Stimulated activated CD8-positive, alpha-beta memory T cell treated with anti-CD3 and anti-CD28 coated beads, Interleukin-7, amount 100 ng/mL, for 4 hours (primary cell): ENCODE measurements around the gene NR3C2.
"Not testable (repeated sequence)": the region's sequence is repeated elsewhere in the genome, so short reads cannot be mapped to it uniquely, and the experiment has no call there.

ENCODE experiments used
- DNase-seq, 2 donors: peaks; one replicate each; pipeline ENCODE4 v3.0.0-alpha.2; 2020; ENCODE audit warnings: low read depth in 2 of 2

The NR3C2 gene

GRCh38 chr4:148112231-148112982 is 329.8 kb downstream of the NR3C2 start:
- DNase-seq: no peak

GRCh38 chr4:148110169-148110568 is 332.0 kb downstream of the NR3C2 start:
- no peak for DNase-seq

GRCh38 chr4:148109216-148109615 is 333.0 kb downstream of the NR3C2 start:
- no peak for DNase-seq

- DNase-seq: no peak
Measured at GRCh38 chr4:148108766-148109165, 333.4 kb downstream of the NR3C2 start.

- DNase-seq: no peak
Measured at GRCh38 chr4:148103597-148104355, 338.4 kb downstream of the NR3C2 start.

GRCh38 chr4:148101790-148102189 is 340.4 kb downstream of the NR3C2 start:
- no peak for DNase-seq

GRCh38 chr4:148101235-148101634 is 341.0 kb downstream of the NR3C2 start:
- DNase-seq: no peak

- no peak for DNase-seq
Measured at GRCh38 chr4:148097801-148098200, 344.4 kb downstream of the NR3C2 start.

GRCh38 chr4:148095346-148095923 is 346.8 kb downstream of the NR3C2 start:
- DNase-seq: no peak

- no peak for DNase-seq
Measured at GRCh38 chr4:148094149-148094548, 348.1 kb downstream of the NR3C2 start.

- no peak for DNase-seq
Measured at GRCh38 chr4:148093065-148093464, 349.1 kb downstream of the NR3C2 start.

GRCh38 chr4:148092316-148093014 is 349.7 kb downstream of the NR3C2 start:
- DNase-seq: no peak

GRCh38 chr4:148091896-148092295 is 350.3 kb downstream of the NR3C2 start:
- no peak for DNase-seq

GRCh38 chr4:148090503-148091476 is 351.4 kb downstream of the NR3C2 start:
- DNase-seq: no peak

GRCh38 chr4:148090029-148090428 is 352.2 kb downstream of the NR3C2 start:
- no peak for DNase-seq

- no peak for DNase-seq
Measured at GRCh38 chr4:148089624-148090023, 352.6 kb downstream of the NR3C2 start.

GRCh38 chr4:148083073-148083472 is 359.1 kb downstream of the NR3C2 start:
- DNase-seq: not testable (repeated sequence)

GRCh38 chr4:148081745-148082144 is 360.5 kb downstream of the NR3C2 start:
- no peak for DNase-seq

- DNase-seq: no peak
Measured at GRCh38 chr4:148081267-148081666, 360.9 kb downstream of the NR3C2 start.

- DNase-seq: no peak
Measured at GRCh38 chr4:148079961-148080360, 362.3 kb downstream of the NR3C2 start.

GRCh38 chr4:148078061-148078460 is 364.2 kb downstream of the NR3C2 start:
- DNase-seq: no peak
